ENCODE data around the gene HHAT.

HHAT gene

DNA sequence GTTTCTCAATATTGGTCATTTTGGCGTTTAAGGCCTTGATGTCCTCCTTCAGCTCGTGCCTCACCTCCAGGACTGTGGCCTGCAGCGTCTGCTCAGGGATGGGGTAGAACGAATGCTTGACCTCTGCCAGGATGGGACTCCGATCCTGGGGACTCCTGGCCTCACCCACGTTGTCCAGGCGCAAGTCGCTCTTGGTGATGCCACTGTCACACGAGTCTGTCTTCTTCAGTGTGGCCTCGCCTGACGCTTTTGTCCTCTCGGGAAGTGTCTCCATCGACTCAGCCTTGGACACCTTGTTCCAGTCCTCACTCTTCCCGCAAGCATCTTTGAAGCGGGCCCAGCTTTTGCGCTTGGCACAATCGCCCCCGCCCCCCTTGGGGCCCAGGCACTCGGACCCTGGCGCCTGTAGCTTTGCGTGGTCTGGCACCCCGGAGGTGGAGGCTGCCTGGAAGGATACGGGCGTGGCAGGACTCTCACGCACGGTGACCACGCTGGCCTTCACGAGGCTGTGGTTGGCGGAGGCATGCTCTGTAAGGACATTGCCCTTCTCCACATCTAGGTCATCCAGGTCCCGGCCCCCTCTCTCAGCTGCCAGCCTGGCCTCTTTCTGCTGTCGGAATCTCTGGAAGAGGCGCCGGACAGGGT is 354.8 kb downstream of the HHAT start:
- TF ChIP-seq JUND (IDR thresholded peaks at IDR 0.05; ENCODE audit: low read depth), result no peak
- in situ Hi-C loops (cut with HindIII; ENCODE audit: low pct_unique_long_range_greater_than_20kb, low sequenced_read_pairs), result no loop called here
- no peak for DNase-seq (ENCODE audit: low read depth in 1 of 2, low spot score in 1 of 2)

DNA sequence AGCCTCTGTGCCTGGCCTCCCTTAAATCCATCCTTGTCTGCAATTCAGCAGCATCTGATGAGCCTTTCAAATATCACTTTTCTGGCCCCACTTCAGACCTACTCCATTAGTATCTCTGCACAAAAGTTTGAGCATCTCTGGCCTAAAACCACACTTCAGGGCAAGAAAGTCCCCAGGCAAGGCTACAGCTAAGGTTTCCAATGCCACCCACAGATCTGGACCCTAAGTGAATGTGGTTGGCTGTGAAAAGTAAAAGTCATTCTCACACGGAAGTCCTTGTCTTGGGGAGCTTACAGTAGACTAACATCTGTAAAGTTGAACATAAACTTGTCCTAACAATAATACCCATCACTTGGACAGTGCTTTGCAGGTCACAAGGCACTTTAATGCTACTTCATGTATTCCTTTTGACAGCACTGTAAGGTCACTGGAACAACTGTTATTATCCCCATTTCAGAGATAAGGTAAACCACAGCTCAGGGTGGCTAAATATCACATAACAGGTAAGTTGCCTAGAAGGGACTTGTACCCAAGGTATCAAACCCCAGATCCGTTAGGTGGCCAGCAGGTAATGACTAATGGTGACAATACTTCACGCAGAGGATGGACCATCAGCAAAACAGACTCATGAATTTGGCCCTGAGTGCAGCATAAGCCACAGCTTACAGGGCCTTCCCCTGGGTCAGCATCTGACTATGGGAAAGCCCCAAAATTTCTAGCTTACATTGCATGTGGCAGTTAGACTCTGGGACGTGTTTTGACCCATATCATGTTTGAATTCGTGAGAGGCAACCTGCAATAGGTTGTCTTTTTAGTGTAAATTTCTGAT is 356.0 kb downstream of the HHAT start:
- DNase-seq (ENCODE audit: low read depth in 1 of 2, low spot score in 1 of 2), result no peak
- no peak for TF ChIP-seq JUND (IDR thresholded peaks at IDR 0.05; ENCODE audit: low read depth)
- in situ Hi-C loops (cut with HindIII; ENCODE audit: low pct_unique_long_range_greater_than_20kb, low sequenced_read_pairs), result no loop called here

DNA sequence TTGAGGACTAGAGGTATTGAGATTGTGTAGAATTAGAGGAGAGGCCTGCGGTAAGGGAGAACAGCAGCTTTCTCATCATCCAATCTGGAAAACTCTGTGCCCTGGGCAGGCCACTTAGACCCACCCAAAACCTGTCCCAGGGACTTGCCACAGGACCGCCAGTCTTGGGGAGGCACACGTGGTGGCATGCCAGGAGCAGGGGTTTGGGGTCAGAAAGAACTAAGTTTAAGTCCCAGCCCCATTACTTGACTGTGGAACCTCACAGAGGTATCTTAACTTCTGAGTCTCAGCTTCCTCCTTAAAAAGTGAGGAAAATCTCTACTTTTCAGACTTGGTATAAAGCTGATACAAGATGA is 356.6 kb downstream of the HHAT start:
- in situ Hi-C loops (cut with HindIII; ENCODE audit: low pct_unique_long_range_greater_than_20kb, low sequenced_read_pairs), result no loop called here
- TF ChIP-seq JUND (IDR thresholded peaks at IDR 0.05; ENCODE audit: low read depth), result no peak
- DNase-seq (ENCODE audit: low read depth in 1 of 2, low spot score in 1 of 2), result no peak

DNA sequence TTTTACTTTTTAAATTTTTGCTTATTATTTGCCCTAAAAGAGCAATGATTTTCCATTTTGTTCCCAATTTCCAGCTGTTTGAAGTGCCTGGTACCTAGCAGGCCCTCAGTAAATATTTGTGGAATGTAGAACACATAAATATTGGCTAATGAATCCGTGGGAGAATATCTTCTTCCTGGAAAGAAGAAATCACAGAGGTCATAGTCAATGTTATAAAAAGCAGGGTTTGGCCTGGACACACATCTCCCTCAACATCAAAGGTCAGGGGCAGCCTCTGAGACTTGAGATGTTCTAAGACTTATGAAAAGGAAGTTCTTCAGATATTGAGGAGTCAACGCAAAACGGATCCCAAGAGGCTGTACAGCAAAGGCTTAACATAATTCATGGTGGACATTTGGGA is 358.1 kb downstream of the HHAT start:
- DNase-seq (ENCODE audit: low read depth in 1 of 2, low spot score in 1 of 2), result no peak
- no peak for TF ChIP-seq JUND (IDR thresholded peaks at IDR 0.05; ENCODE audit: low read depth)
- in situ Hi-C loops (cut with HindIII; ENCODE audit: low pct_unique_long_range_greater_than_20kb, low sequenced_read_pairs), result no loop called here

DNA sequence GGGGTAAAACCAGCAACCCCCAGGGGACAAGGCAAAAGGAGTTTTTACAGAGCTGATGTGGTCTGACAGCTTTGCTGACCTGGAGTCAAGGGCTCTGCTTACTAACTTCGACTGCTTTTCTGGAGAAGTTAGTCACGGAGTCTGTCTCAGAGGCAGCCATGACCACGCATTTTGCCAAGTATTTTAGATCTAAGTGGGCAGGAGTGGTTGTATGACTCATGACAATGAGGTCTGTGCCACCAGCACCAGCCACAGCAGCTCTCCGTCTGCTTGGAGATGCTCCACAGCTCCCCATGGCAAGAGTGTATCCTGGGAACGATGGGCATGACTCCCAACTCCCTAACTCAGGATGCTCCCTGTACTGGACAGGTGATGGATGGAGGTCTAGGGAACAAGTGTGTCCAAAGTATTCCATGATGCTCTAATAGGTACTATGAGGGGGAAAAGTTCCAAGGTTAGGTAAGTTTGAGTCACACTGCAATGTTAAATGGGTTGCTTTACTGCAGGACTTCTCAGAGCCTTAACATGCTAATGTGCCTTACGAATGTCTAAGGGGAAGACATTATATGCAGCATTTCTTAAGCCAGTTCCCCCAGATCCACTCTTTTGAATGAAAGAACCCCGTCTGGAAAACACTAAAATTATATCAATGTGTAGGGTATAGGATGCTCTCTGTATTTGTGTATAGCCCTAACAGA is 359.0 kb downstream of the HHAT start:
- TF ChIP-seq JUND (IDR thresholded peaks at IDR 0.05; ENCODE audit: low read depth), result no peak
- no peak for DNase-seq (ENCODE audit: low read depth in 1 of 2, low spot score in 1 of 2)
- in situ Hi-C loops (cut with HindIII; ENCODE audit: low pct_unique_long_range_greater_than_20kb, low sequenced_read_pairs), result no loop called here

DNA sequence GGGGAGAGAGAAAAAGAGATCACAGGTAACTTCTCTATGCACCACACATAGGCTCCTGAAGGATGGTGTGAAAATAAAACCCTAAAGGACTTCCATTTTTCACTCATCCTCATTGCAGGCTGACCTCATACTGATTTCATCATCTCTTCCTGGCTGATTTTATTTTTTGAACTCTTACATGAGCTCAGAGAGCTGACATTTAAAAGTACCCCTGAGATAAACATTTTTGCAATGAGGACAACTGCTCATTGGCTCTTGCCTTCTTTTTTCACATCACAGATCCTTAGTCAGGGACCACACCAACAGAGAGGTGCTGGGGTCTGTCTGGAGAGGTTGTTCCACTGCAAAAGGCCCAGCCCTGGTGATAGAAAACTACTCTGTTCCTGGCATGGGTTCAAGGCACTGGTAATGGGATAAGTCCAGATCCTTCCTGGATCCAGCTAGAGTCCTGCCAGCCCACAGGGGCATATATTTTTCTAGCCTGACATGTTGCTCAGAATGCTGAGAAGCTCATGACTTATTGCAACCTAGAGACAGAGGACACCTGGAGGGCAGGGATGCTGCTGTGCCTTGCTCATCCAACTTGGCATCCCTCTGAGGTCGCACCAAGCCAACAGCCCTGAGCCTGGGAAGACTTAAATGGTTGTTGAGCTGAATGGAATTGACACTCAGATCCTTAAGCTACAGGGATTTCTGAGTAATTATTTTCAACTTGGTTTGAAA is 360.0 kb downstream of the HHAT start:
- in situ Hi-C loops (cut with HindIII; ENCODE audit: low pct_unique_long_range_greater_than_20kb, low sequenced_read_pairs), result no loop called here
- no peak for DNase-seq (ENCODE audit: low read depth in 1 of 2, low spot score in 1 of 2)
- TF ChIP-seq JUND (IDR thresholded peaks at IDR 0.05; ENCODE audit: low read depth), result no peak

DNA sequence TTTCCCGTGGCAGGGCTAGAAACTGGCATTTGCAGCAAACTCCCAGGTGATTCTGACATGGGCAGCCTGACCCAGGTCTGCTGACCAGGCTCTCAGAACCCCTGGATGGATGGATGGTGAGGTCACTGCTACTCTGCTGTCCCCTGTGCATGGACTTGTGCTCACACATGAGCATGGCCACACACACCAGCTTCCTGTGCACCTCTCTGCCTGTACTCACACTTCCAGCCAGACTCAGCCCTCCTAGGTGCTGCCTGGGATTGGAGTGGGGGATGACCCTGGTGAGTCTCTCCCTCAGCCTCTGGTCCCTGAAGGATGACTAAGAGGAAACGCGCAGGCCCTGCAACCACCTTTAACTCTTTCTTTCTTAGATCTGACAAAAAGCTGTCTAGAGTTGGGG is 361.1 kb downstream of the HHAT start:
- in situ Hi-C loops (cut with HindIII; ENCODE audit: low pct_unique_long_range_greater_than_20kb, low sequenced_read_pairs), result no loop called here
- DNase-seq (ENCODE audit: low read depth in 1 of 2, low spot score in 1 of 2), result no peak
- TF ChIP-seq JUND (IDR thresholded peaks at IDR 0.05; ENCODE audit: low read depth), result no peak

DNA sequence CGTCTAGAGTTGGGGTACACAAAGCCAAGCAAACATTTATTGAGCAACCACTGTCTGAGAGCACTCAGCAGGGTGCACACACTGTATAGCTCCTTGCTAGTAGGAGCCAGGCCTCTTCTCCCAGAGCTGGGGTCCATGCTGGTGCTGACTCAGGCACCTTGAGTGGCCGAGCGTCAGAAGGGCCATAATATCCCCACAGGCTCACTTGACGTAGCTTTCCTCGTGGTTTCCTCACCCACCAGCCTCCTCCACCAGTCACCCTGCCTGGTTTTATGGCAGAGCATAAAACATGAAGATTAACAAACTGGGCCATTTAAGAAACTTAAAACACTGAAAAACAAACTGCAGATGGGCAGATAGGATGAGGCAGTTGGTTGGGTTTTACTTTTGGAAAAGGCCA is 361.5 kb downstream of the HHAT start:
- TF ChIP-seq JUND (IDR thresholded peaks at IDR 0.05; ENCODE audit: low read depth), result no peak
- DNase-seq (ENCODE audit: low read depth in 1 of 2, low spot score in 1 of 2), result no peak
- in situ Hi-C loops (cut with HindIII; ENCODE audit: low pct_unique_long_range_greater_than_20kb, low sequenced_read_pairs), result no loop called here

DNA sequence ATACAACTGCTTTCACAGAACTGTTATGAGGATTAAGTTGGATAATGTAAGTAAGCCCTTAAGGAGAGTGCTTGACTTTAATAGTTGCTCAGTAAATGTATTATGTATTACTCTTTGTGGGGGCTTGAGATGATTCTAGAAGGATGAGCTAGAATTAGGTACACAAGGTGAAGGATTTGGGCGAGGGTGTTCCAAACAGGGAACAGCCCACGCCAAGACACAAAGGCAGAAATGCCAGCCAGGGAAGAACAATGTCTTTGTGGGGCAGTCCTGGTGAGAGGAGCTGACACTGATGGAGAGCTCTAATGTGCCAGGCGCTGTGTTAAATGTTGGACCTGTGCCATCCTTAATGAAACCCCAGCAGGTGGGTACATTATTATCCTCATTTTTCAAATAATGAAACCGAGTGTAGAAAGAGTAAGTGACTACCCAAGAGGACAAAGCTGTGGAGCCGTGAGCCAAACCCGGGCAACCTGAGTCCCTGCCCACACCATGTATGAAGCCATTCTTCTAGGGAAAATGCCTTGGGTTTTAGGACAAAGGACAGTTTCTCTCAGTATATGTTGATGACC is 362.4 kb downstream of the HHAT start:
- DNase-seq (ENCODE audit: low read depth in 1 of 2, low spot score in 1 of 2), result no peak
- in situ Hi-C loops (cut with HindIII; ENCODE audit: low pct_unique_long_range_greater_than_20kb, low sequenced_read_pairs), result no loop called here
- TF ChIP-seq JUND (IDR thresholded peaks at IDR 0.05; ENCODE audit: low read depth), result no peak

DNA sequence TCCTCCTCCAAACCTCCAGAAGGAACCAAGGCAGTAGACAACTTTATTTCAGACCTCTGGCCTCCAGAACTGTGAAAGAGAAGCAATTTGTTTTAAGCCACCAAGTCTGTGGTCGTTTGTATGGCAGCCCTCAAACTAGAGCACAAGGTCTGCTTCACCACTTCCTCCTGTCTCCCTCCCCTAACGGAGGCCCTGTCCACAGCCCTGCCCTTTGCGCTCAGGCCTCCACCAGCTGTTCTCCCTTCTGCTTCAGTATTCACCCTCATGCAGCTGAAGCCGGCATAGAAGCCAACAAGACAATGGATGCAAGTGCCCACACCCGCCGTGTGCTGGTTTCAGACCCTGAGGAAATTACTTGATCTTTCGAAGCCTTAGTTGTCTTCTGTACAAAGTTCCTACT is 364.1 kb downstream of the HHAT start:
- TF ChIP-seq JUND (IDR thresholded peaks at IDR 0.05; ENCODE audit: low read depth), result no peak
- no peak for DNase-seq (ENCODE audit: low read depth in 1 of 2, low spot score in 1 of 2)
- in situ Hi-C loops (cut with HindIII; ENCODE audit: low pct_unique_long_range_greater_than_20kb, low sequenced_read_pairs), result no loop called here

DNA sequence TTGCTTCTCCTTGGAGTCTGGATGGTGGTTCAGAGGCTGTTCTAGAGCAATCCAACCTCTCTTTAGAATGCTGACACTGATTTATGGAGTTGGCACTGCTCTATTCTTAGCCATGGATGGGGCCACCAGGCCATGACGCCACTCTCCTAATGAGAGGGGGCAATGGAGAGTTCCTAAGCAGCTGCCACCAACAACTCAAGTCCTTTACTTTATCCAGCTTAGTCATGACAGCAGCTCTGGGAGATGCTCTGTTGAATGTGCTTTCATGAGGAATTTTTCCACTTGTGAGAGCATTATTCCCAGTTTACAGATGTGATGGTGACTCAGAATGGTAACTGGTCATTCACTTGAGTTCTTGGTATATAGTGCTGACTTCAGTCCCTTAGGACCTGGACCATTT is 366.3 kb downstream of the HHAT start:
- in situ Hi-C loops (cut with HindIII; ENCODE audit: low pct_unique_long_range_greater_than_20kb, low sequenced_read_pairs), result no loop called here
- TF ChIP-seq JUND (IDR thresholded peaks at IDR 0.05; ENCODE audit: low read depth), result no peak
- no peak for DNase-seq (ENCODE audit: low read depth in 1 of 2, low spot score in 1 of 2)

DNA sequence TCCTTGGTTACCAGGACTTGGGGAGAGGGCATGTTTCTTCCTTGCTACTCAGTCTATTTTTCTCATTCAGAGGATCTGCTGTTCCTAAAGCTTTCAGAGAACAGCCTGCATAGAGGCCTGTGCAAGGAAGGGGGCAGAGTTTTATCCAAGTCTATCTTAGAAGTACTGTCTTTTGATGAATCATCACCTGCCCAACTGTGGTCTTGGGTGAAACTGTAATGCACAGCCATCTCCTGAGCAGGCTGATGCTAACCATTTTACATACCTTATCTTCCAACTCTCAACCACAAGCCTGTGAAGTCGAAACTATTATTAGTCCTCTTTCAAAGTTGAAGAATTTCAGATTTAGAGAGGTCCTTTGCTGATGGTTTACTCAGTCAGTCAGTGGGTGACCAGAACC is 368.0 kb downstream of the HHAT start:
- in situ Hi-C loops (cut with HindIII; ENCODE audit: low pct_unique_long_range_greater_than_20kb, low sequenced_read_pairs), result no loop called here
- no peak for DNase-seq (ENCODE audit: low read depth in 1 of 2, low spot score in 1 of 2)
- TF ChIP-seq JUND (IDR thresholded peaks at IDR 0.05; ENCODE audit: low read depth), result no peak
